H54 (cell line): ENCODE data around the gene SLC7A8.
"Not testable (repeated sequence)": the region's sequence is repeated elsewhere in the genome, so short reads cannot be mapped to it uniquely, and the experiment has no call there.

Experiments used
- DNase-seq: peaks from one replicate; pipeline ENCODE4 v3.0.0; 2011; ENCODE audit warnings: low spot score, mixed read lengths; ENCODE audit not compliant: insufficient read length
- FAIRE-seq: peaks from 3 replicates; lab custom pipeline; 2011; peaks lifted over from hg19 to GRCh38; lab: Jason Lieb, UNC
- POLR2A ChIP-seq: IDR thresholded peaks from 2 replicates; pipeline ENCODE4 v1.6.1; 2011; ENCODE audit warnings: low read depth, mild to moderate bottlenecking, low read length

The SLC7A8 gene

GRCh38 chr14:23183479-23183878 is at the start of gene SLC7A8:
Gene SLC7A8 (minus strand): TSS chr14:23183660. CDS start chr14:23182914, 746 bp downstream.
- DNase-seq (no peak), FAIRE-seq (no peak)
- TF ChIP-seq POLR2A = no peak

GRCh38 chr14:23232241-23232808 is 48.9 kb upstream of the SLC7A8 start:
- not testable (repeated sequence) for FAIRE-seq, DNase-seq

DNA sequence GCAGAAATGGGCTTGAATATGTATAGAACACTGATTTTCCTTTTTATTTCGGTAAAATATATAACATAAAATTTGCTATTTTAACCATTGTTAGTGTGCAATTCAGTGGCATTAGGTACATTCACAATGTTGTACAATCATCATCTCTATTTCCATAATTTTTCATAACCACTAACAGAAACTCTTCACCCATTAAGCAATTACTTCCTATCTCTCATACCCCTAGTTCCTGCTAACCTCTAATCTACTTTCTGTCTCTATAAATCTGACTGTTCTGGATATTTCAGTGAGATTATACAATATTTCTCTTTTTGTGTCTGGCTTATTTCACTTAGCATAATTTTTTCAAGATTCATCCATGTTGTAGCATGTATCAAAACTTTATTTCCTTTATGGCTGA is 45.4 kb upstream of the SLC7A8 start:
- FAIRE-seq = no peak
- no peak for TF ChIP-seq POLR2A
- DNase-seq = no peak

GRCh38 chr14:23227566-23227965 is 44.1 kb upstream of the SLC7A8 start:
- DNase-seq (no peak), FAIRE-seq (no peak)
- no peak for TF ChIP-seq POLR2A

DNA sequence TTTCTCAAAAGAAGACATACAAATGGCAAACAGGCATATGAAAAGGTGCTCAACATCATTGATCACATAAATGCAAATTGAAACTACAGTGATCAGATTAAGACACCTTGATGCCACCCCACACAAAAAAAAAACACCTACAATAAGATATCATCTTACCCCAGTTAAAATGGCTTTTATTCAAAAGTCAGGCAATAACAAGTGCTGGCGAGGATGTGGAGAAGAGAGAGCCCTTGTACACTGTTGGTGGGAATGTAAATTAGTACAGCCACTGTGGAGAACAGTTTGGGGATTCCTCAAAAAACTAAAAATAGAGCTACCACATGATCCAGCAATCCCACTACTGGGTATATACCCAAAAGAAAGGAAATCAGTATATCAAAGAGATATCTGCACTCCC is 41.5 kb upstream of the SLC7A8 start:
- not testable (repeated sequence) for FAIRE-seq, DNase-seq

- no peak for FAIRE-seq
- no peak for DNase-seq
- no peak for TF ChIP-seq POLR2A
These were observed 35.6 kb upstream of the SLC7A8 start for GRCh38 chr14:23219075-23219474.

DNA sequence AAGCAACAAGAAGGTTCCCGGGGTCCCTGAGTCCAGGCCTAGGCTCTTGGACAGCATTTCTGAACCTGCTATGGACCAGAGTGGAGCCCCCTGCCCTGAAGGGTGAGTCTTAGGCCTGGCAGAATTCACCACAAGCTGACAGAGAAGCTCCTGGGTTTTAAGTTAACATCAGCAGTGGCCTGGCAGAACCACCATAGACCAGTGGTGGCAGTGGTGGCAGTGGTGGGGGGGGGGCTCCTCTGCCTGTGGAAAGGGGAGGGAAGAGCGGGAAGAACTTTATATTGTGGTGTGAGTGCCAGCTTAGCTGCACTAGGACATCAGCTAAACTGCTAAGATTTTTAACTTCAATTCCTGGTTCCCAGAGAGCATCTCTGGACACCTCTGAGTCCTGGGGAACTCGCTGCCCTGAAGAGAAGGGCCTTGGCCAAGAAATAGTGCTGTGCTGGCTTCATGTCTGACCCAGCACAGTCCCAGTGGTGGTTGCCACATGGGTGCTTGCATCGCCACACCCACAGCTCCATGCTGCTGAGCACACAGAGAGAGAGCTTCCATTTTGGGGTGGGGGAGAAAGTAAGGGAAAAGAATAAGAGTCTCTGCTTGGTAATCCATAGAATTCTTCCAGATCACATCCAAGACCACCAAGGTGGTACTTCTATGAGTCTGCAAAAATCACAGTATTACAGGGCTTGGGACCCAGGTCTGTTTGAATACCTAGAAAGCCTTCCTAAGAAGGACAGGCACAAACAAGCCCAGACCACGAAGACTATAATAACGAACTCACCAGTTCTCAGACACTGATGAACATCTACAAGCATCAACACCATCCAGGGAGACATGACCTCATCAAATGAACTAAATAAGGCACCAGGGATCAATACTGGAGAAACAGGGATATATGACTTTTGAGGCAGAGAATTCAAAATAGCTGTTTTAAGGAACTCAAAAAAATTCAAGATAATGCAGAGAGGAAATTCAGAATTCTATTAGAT is 33.9 kb upstream of the SLC7A8 start:
- no peak for TF ChIP-seq POLR2A
- FAIRE-seq (no peak), DNase-seq (no peak)

DNA sequence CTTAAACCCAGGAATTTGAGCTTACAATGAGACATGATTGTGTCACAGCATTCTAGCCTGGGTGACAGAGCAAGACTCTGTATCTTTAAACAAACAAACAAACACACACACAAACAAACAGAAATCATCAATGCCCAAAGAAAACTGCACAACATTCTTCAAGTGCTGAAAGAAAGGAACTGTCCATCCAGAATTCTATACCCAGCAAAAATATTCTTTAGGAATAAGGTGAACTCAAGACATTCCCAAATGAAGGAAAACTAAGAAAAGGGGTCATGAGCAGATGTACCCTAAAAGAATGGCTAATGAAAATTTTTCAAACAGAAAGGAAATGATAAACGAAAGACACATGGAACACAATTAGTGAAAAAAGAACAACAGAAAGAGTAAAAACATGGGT is 32.0 kb upstream of the SLC7A8 start:
- no peak for TF ChIP-seq POLR2A
- FAIRE-seq = no peak
- no peak for DNase-seq

- DNase-seq = no peak
- no peak for TF ChIP-seq POLR2A
These were observed 26.4 kb upstream of the SLC7A8 start for GRCh38 chr14:23209651-23210423.

DNA sequence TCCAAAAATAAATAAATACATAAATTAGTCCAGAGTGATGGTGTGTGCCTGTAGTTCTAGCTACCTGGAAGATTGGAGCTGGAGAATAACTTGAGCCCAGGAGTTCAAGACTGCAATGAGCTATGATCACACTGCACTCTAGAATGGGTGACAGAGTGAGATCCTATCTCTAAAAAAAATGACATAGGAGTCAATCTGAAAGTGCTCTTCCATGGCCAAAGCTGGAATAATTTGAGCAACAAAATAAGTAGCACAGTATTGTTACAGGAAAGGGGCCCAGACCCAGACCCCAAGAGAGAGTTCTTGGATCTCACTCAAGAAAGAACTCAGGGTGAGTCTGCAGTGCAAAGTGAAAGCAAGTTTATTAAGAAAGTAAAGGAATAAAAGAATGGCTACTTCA is 24.9 kb upstream of the SLC7A8 start:
- no peak for TF ChIP-seq POLR2A
- DNase-seq (no peak), FAIRE-seq (no peak)

More at GRCh38 chr14:23209651-23210423, 26.4 kb upstream of the SLC7A8 start:
- no peak for FAIRE-seq

DNA sequence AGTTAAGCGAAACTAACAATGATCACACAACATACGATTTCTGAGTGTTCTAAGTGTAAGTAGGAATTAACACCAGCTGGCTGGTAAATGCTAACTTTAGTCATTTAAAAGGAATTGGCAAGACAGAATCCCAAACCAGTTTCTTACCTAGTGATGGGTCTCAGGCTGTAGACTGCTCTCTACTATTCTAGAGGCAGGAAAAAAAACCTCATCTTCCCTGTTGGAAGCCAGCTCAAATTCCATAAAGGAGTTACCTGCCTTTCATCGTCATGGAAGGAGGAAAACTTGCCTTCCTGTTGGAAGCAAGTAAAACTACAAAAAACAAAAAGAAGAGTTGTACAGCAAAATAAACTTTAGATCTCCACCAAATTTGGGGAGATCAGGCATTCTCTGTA is 23.7 kb upstream of the SLC7A8 start:
- TF ChIP-seq POLR2A = no peak
- DNase-seq = no peak
- FAIRE-seq = no peak

- no peak for FAIRE-seq
- TF ChIP-seq POLR2A = no peak
These were observed 23.1 kb upstream of the SLC7A8 start for GRCh38 chr14:23206422-23207145.

GRCh38 chr14:23202001-23202400 is 18.5 kb upstream of the SLC7A8 start:
- no peak for TF ChIP-seq POLR2A
- no peak for DNase-seq
- FAIRE-seq = no peak

More at GRCh38 chr14:23206422-23207145, 23.1 kb upstream of the SLC7A8 start:
- DNase-seq = no peak

GRCh38 chr14:23199141-23199540 is 15.7 kb upstream of the SLC7A8 start:
- FAIRE-seq, DNase-seq: not testable (repeated sequence)

DNA sequence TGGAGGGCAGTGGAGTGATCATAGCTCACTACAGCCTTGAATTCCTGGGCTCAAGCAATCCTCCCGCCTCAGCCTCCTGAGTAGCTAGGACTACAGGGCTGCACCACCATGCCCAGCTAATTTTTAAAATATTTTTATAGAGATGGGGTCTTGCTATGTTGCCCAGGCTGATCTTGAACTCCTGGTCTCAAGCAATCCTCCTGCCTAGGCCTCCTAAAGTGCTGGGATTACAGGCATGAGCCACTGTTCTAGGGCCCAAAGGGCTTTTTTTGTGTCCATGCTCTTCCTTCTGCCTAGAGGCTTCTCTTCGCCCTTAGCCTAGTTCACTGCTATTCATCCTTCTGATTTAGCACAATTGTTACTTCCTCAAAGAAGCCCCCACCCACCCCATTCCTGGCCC is 13.0 kb upstream of the SLC7A8 start:
- not testable (repeated sequence) for DNase-seq, FAIRE-seq
